Neural progenitor cell (in vitro differentiated cells): Measurements from ENCODE around the gene DNAH10. TPM values are rescaled to one million over a fixed set of nuclear protein-coding genes. Genes with fewer than 3 reads are reported as not detected.

ENCODE experiments used
- DNase-seq: peaks from one replicate; pipeline ENCODE4 v3.0.0-alpha.2; 2016; ENCODE audit warnings: low spot score
- H2AFZ ChIP-seq: fragments of 200-600 bp; sonication (generic); replicated peaks from 2 replicates; pipeline ENCODE4 v1.6.1; 2016; ENCODE audit warnings: antibody characterized with exemption
- H3F3A ChIP-seq: fragments of 200-600 bp; sonication (generic); 2 replicates; pipeline ENCODE4 v1.6.1; 2016; ENCODE audit warnings: antibody characterized with exemption, low read depth
- H3K27ac ChIP-seq: fragments of 200-600 bp; sonication (generic); 2 replicates; pipeline ENCODE4 v1.5.1; 2016; ENCODE audit warnings: mild to moderate bottlenecking
- H3K27me3 ChIP-seq: fragments of 200-600 bp; sonication (generic); 2 replicates; pipeline ENCODE4 v1.6.1; 2016; ENCODE audit warnings: mild to moderate bottlenecking, moderate library complexity
- H3K36me3 ChIP-seq: fragments of 200-600 bp; sonication (generic); 2 replicates; pipeline ENCODE4 v1.5.1; 2016
- H3K4me1 ChIP-seq: fragments of 200-600 bp; sonication (generic); 2 replicates; pipeline ENCODE4 v1.6.1; 2016; ENCODE audit warnings: mixed run types
- H3K4me2 ChIP-seq: fragments of 200-600 bp; sonication (generic); 2 replicates; pipeline ENCODE4 v1.6.1; 2016
- H3K4me3 ChIP-seq: fragments of 200-600 bp; sonication (generic); 2 replicates; pipeline ENCODE4 v1.5.1; 2016
- H3K79me2 ChIP-seq: fragments of 200-600 bp; sonication (generic); 2 replicates; pipeline ENCODE4 v1.6.1; 2016; ENCODE audit warnings: low read depth
- H3K9ac ChIP-seq: fragments of 200-600 bp; sonication (generic); 2 replicates; pipeline ENCODE4 v1.6.1; 2016
- H3K9me3 ChIP-seq: fragments of 200-600 bp; sonication (generic); 2 replicates; pipeline ENCODE4 v1.5.1; 2016; ENCODE audit warnings: low read depth
- H4K20me1 ChIP-seq: fragments of 200-600 bp; sonication (generic); 2 replicates; pipeline ENCODE4 v1.6.1; 2016; ENCODE audit warnings: low read depth
- H3K27ac Mint-ChIP-seq: 3 replicates; pipeline ENCODE4 v1.8.0; 2021; ENCODE audit warnings: mixed read lengths
- H3K27me3 Mint-ChIP-seq: 2 replicates; pipeline ENCODE4 v1.8.0; 2022; ENCODE audit warnings: low read depth, mild to moderate bottlenecking, inconsistent platforms, moderate library complexity, mixed read lengths; ENCODE audit not compliant: insufficient read depth
- H3K36me3 Mint-ChIP-seq: 3 replicates; pipeline ENCODE4 v1.8.0; 2021; ENCODE audit warnings: mixed read lengths
- H3K4me1 Mint-ChIP-seq: 3 replicates; pipeline ENCODE4 v1.8.0; 2021; ENCODE audit warnings: mixed read lengths
- H3K4me3 Mint-ChIP-seq: 3 replicates; pipeline ENCODE4 v1.8.0; 2021; ENCODE audit warnings: mild to moderate bottlenecking, moderate library complexity, mixed read lengths
- H3K9me3 Mint-ChIP-seq: 3 replicates; pipeline ENCODE4 v1.8.0; 2020; ENCODE audit warnings: mixed read lengths
- CTCF ChIP-seq: fragments of 200-600 bp; sonication (generic); IDR thresholded peaks from 2 replicates; pipeline ENCODE4 v1.5.1; 2017; ENCODE audit warnings: antibody characterized with exemption, mild to moderate bottlenecking
- EZH2 ChIP-seq: fragments of 200-600 bp; sonication (generic); IDR thresholded peaks from 2 replicates; pipeline ENCODE4 v1.6.1; 2017; ENCODE audit warnings: antibody characterized with exemption, mild to moderate bottlenecking, moderate library complexity
- EZH2phosphoT487 ChIP-seq: fragments of 200-600 bp; sonication (generic); IDR thresholded peaks from 2 replicates; pipeline ENCODE4 v1.6.1; 2017; ENCODE audit warnings: antibody characterized with exemption
- total RNA-seq: library from RNA; depleted of rRNA; stranded (reverse); fragments of >200 nt; gene quantifications from 2 replicates; pipeline ENCODE4 v1.2.3, GENCODE V29; 2015; ENCODE audit warnings: low replicate concordance

DNAH10 gene
- total RNA-seq, 1 donor from 2014 or later, result 0.26 TPM

GRCh38 chr12:123948401-123948795 is 186.3 kb downstream of the DNAH10 start:
- H3K27ac ChIP-seq, result no peak overlapping the region
- no peak overlapping the region for H3K4me3 ChIP-seq
- no peaks in the 10 kb centered on the region for H4K20me1 ChIP-seq
- H3K9me3 Mint-ChIP-seq, result peaks cover 4% of the 10 kb centered on the region
- H3K9ac ChIP-seq, result no peak overlapping the region
- no peak overlapping the region for H2AFZ ChIP-seq
- peaks cover 29% of the 10 kb centered on the region for H3K27me3 ChIP-seq
- no peak for DNase-seq
- peaks cover 10% of the 10 kb centered on the region for H3K4me1 ChIP-seq
- TF ChIP-seq EZH2phosphoT487, result no peak
- no peak for TF ChIP-seq CTCF
- no peak for TF ChIP-seq EZH2
- peaks cover 55% of the 10 kb centered on the region for H3K4me1 Mint-ChIP-seq
- no peaks in the 10 kb centered on the region for H3K9me3 ChIP-seq
- H3K4me2 ChIP-seq, result no peak overlapping the region
- peak overlapping the region; percentile 48 for H3K27ac Mint-ChIP-seq
- no peaks in the 10 kb centered on the region for H3K36me3 ChIP-seq
- H3K27me3 Mint-ChIP-seq, result peaks cover 2% of the 10 kb centered on the region
- H3K79me2 ChIP-seq, result no peaks in the 10 kb centered on the region
- no peaks in the 10 kb centered on the region for H3F3A ChIP-seq
- H3K4me3 Mint-ChIP-seq, result no peak overlapping the region
- H3K36me3 Mint-ChIP-seq, result peaks cover 13% of the 10 kb centered on the region

GRCh38 chr12:123948796-123949769 is 187.0 kb downstream of the DNAH10 start:
- Mint-ChIP-seq H3K4me3 (no peak overlapping the region), H3K9me3 (peaks cover 4% of the 10 kb centered on the region), H3K27ac (peak overlapping the region; percentile 48), H3K36me3 (peaks cover 13% of the 10 kb centered on the region), H3K27me3 (peaks cover 2% of the 10 kb centered on the region), H3K4me1 (peaks cover 55% of the 10 kb centered on the region)
- no peak overlapping the region for H3K4me2 ChIP-seq
- peaks cover 36% of the 10 kb centered on the region for H3K27me3 ChIP-seq
- no peak for TF ChIP-seq EZH2phosphoT487
- TF ChIP-seq CTCF, result no peak
- TF ChIP-seq EZH2, result no peak
- DNase-seq, result peak; percentile 21
- peaks cover 10% of the 10 kb centered on the region for H3K4me1 ChIP-seq
- H3F3A ChIP-seq, result no peaks in the 10 kb centered on the region
- no peaks in the 10 kb centered on the region for H3K79me2 ChIP-seq
- H4K20me1 ChIP-seq, result no peaks in the 10 kb centered on the region
- H3K4me3 ChIP-seq, result no peak overlapping the region
- H3K36me3 ChIP-seq, result no peaks in the 10 kb centered on the region
- H3K27ac ChIP-seq, result no peak overlapping the region
- no peak overlapping the region for H3K9ac ChIP-seq
- no peak overlapping the region for H2AFZ ChIP-seq
- no peaks in the 10 kb centered on the region for H3K9me3 ChIP-seq

- Histone ChIP-seq H3K9ac (no peak overlapping the region), H4K20me1 (no peaks in the 10 kb centered on the region), H3K79me2 (no peaks in the 10 kb centered on the region), H3F3A (no peaks in the 10 kb centered on the region), H3K9me3 (no peaks in the 10 kb centered on the region), H3K4me1 (peaks cover 10% of the 10 kb centered on the region), H3K27ac (no peak overlapping the region), H3K4me2 (no peak overlapping the region), H3K36me3 (no peaks in the 10 kb centered on the region), H3K27me3 (peaks cover 43% of the 10 kb centered on the region), H3K4me3 (no peak overlapping the region), H2AFZ (no peak overlapping the region)
- no peak for DNase-seq
- peaks cover 9% of the 10 kb centered on the region for H3K36me3 Mint-ChIP-seq
- H3K9me3 Mint-ChIP-seq, result peaks cover 4% of the 10 kb centered on the region
- peak overlapping the region; percentile 8 for H3K4me3 Mint-ChIP-seq
- peaks cover 2% of the 10 kb centered on the region for H3K27me3 Mint-ChIP-seq
- H3K4me1 Mint-ChIP-seq, result peaks cover 50% of the 10 kb centered on the region
- H3K27ac Mint-ChIP-seq, result no peak overlapping the region
- TF ChIP-seq EZH2, result no peak
- no peak for TF ChIP-seq CTCF
- no peak for TF ChIP-seq EZH2phosphoT487
These were observed 187.7 kb downstream of the DNAH10 start for GRCh38 chr12:123949770-123950165.
